C4-2B (cell line): ENCODE data around the gene RUFY4.
"Not testable (repeated sequence)": the region's sequence is repeated elsewhere in the genome, so short reads cannot be mapped to it uniquely, and the experiment has no call there.

ENCODE experiments used
- ZFX ChIP-seq: fragments of 450-650 bp; IDR thresholded peaks from 2 replicates; pipeline ENCODE4 v1.6.1; 2017
- TF ChIP-seq, protein P1 (sequence below): fragments of 450-650 bp; conservative IDR thresholded peaks from 2 replicates; pipeline ENCODE4 v1.5.1; 2017; ENCODE audit warnings: mild to moderate bottlenecking

DNA sequence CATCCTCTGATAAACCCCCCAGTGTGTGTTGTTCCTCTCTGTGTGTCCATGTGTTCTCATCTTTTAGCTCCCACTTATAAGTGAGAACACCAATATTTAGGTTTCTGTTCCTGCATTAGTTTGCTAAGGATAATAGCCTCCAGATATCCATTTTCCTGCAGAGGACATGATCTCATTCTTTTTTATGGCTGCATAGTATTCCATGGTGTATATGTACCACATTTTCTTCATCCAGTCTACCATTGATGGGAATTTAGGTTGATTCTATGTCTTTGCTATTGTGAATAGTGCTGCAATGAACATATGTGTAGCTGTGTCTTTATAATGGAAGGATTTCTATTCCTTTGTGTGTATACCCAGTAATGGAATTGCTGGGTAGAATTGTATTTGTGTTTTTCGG is 24.5 kb upstream of the RUFY4 start:
- TF ChIP-seq, protein P1, sequence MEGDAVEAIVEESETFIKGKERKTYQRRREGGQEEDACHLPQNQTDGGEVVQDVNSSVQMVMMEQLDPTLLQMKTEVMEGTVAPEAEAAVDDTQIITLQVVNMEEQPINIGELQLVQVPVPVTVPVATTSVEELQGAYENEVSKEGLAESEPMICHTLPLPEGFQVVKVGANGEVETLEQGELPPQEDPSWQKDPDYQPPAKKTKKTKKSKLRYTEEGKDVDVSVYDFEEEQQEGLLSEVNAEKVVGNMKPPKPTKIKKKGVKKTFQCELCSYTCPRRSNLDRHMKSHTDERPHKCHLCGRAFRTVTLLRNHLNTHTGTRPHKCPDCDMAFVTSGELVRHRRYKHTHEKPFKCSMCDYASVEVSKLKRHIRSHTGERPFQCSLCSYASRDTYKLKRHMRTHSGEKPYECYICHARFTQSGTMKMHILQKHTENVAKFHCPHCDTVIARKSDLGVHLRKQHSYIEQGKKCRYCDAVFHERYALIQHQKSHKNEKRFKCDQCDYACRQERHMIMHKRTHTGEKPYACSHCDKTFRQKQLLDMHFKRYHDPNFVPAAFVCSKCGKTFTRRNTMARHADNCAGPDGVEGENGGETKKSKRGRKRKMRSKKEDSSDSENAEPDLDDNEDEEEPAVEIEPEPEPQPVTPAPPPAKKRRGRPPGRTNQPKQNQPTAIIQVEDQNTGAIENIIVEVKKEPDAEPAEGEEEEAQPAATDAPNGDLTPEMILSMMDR = not testable (repeated sequence)
- not testable (repeated sequence) for TF ChIP-seq ZFX
